SK-N-SH (cell line): ENCODE data around the gene NKX3-2.

Source experiments
- CTCF ChIP-seq: fragments of 200-600 bp; sonication (generic); IDR thresholded peaks from 2 replicates; pipeline ENCODE4 v1.6.1; 2017; ENCODE audit warnings: antibody characterized with exemption, mild to moderate bottlenecking, moderate library complexity
- EP300 ChIP-seq, 2 experiments: IDR thresholded peaks; 2 replicates each; pipeline versions ENCODE4 v1.4.0 to v1.6.1; 2012; ENCODE audit warnings: borderline replicate concordance in 1 of 2, low read depth in 1 of 2, low read length in 1 of 2
- EZH2phosphoT487 ChIP-seq: fragments of 200-600 bp; sonication (generic); IDR thresholded peaks from 2 replicates; pipeline ENCODE4 v1.6.1; 2017; ENCODE audit warnings: low read depth, mixed run types, mild to moderate bottlenecking, antibody characterized with exemption, moderate library complexity, borderline replicate concordance
- GABPA ChIP-seq: IDR thresholded peaks from 2 replicates; pipeline ENCODE4 v1.4.0; 2012; ENCODE audit warnings: low read depth, mild to moderate bottlenecking
- JUND ChIP-seq: IDR thresholded peaks from 2 replicates; pipeline ENCODE4 v1.4.0; 2012
- NFIC ChIP-seq: IDR thresholded peaks from 2 replicates; pipeline ENCODE4 v1.4.0; 2012; ENCODE audit warnings: borderline replicate concordance
- POLR2AphosphoS5 ChIP-seq: IDR thresholded peaks from 2 replicates; pipeline ENCODE4 v1.6.1; 2012; ENCODE audit warnings: low read depth, low read length
- REST ChIP-seq: IDR thresholded peaks from 2 replicates; pipeline ENCODE4 v1.6.1; 2012; ENCODE audit warnings: mild to moderate bottlenecking, low read depth, low read length, moderate library complexity
- RFX5 ChIP-seq: IDR thresholded peaks from 2 replicates; pipeline ENCODE4 v1.6.1; 2012; ENCODE audit warnings: mild to moderate bottlenecking, improper control_type of control experiment, low read length
- SMC3 ChIP-seq: IDR thresholded peaks from 2 replicates; pipeline ENCODE4 v1.6.1; 2012; ENCODE audit warnings: low read depth, low read length, improper control_type of control experiment
- TAF1 ChIP-seq: IDR thresholded peaks from 2 replicates; pipeline ENCODE4 v1.6.1; 2012; ENCODE audit warnings: low read depth, mild to moderate bottlenecking, low read length, moderate library complexity, borderline replicate concordance
- YY1 ChIP-seq: IDR thresholded peaks from 2 replicates; pipeline ENCODE4 v1.4.0; 2012; ENCODE audit warnings: low read depth, mild to moderate bottlenecking
- TF ChIP-seq, protein P1 (sequence below): IDR thresholded peaks from 2 replicates; pipeline ENCODE4 v1.4.0; 2012; ENCODE audit warnings: low read depth
- TF ChIP-seq, protein P2 (sequence below): fragments of 150-350 bp; IDR thresholded peaks from 2 replicates; pipeline ENCODE4 v1.6.1; 2016; ENCODE audit warnings: mild to moderate bottlenecking, low read depth, low read length

GRCh38 chr4:13511101-13511500, 33.2 kb downstream of the NKX3-2 start:
- no peak for TF ChIP-seq JUND
- no peak for TF ChIP-seq CTCF
- TF ChIP-seq NFIC = no peak
- TF ChIP-seq, protein P1, sequence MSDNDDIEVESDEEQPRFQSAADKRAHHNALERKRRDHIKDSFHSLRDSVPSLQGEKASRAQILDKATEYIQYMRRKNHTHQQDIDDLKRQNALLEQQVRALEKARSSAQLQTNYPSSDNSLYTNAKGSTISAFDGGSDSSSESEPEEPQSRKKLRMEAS = no peak
- TF ChIP-seq, protein P2, sequence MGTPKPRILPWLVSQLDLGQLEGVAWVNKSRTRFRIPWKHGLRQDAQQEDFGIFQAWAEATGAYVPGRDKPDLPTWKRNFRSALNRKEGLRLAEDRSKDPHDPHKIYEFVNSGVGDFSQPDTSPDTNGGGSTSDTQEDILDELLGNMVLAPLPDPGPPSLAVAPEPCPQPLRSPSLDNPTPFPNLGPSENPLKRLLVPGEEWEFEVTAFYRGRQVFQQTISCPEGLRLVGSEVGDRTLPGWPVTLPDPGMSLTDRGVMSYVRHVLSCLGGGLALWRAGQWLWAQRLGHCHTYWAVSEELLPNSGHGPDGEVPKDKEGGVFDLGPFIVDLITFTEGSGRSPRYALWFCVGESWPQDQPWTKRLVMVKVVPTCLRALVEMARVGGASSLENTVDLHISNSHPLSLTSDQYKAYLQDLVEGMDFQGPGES = no peak
- no peak for TF ChIP-seq REST
- TF ChIP-seq RFX5 = no peak
- no peak for TF ChIP-seq POLR2AphosphoS5
- no peak for TF ChIP-seq TAF1
- no peak for TF ChIP-seq SMC3
- TF ChIP-seq EZH2phosphoT487 = no peak
- no peak for TF ChIP-seq YY1
- TF ChIP-seq EP300 (IDR thresholded peaks at IDR 0.05; ENCODE audit: borderline replicate concordance in 1 of 2, low read depth in 1 of 2, low read length in 1 of 2) = no peak
- TF ChIP-seq GABPA = no peak
